SK-N-SH (cell line): ENCODE measurements around the gene NSMCE1. TPM values are rescaled to one million over a fixed set of nuclear protein-coding genes. Genes with fewer than 3 reads are reported as not detected.

Source experiments
- CTCF ChIA-PET: fragments of 300-600, 350-600 bp; formaldehyde crosslinking; extraction: SDS; loops from one replicate; lab custom pipeline; 2021; lab: Yijun Ruan, JAX
- POLR2A ChIA-PET: fragments of 350-600 bp; sonication (Branson Sonifier 250); formaldehyde crosslinking; extraction: SDS; loops from one replicate; lab custom pipeline; 2020; ENCODE audit warnings: antibody characterized with exemption, inconsistent platforms; lab: Yijun Ruan, JAX
- DNase-seq: peaks from one replicate; pipeline ENCODE4 v3.0.0; 2012
- H2AFZ ChIP-seq: fragments of 200-600 bp; sonication (generic); 2 replicates; pipeline ENCODE4 v1.8.1; 2016; ENCODE audit warnings: antibody characterized with exemption, mild to moderate bottlenecking, low read depth
- H3F3A ChIP-seq: fragments of 200-600 bp; sonication (generic); replicated peaks from 2 replicates; pipeline ENCODE3; 2016; ENCODE audit warnings: antibody characterized with exemption, mild to moderate bottlenecking; ENCODE audit not compliant: insufficient read depth
- H3K27ac ChIP-seq, 2 experiments: fragments of 200-500 bp in 1 of 2; fragments of 200-600 bp in 1 of 2; sonication (Bioruptor generic) in 1 of 2; sonication (generic), shearing (Covaris generic) in 1 of 2; 2 replicates each; pipeline versions ENCODE4 v1.5.1 to v1.6.1; 2014 to 2016; ENCODE audit warnings: low read depth in 2 of 2, inconsistent platforms in 1 of 2, low read length in 1 of 2, mild to moderate bottlenecking in 1 of 2, mixed read lengths in 1 of 2
- H3K27me3 ChIP-seq: fragments of 200-600 bp; sonication (generic), shearing (Covaris generic); 2 replicates; pipeline ENCODE4 v1.6.1; 2016; ENCODE audit warnings: mixed run types; ENCODE audit not compliant: insufficient read depth
- H3K36me3 ChIP-seq, 2 experiments: fragments of 200-500 bp in 1 of 2; fragments of 200-600 bp in 1 of 2; sonication (Bioruptor generic) in 1 of 2; sonication (generic) in 1 of 2; replicated peaks in 1 of 2; 2 replicates each; pipeline versions ENCODE3 to v1.5.1; 2014 to 2016; ENCODE audit warnings: low read length in 1 of 2, mild to moderate bottlenecking in 1 of 2; ENCODE audit not compliant: insufficient read depth in 2 of 2, control insufficient read depth in 1 of 2
- H3K4me1 ChIP-seq, 2 experiments: fragments of 200-500 bp in 1 of 2; fragments of 200-600 bp in 1 of 2; sonication (Bioruptor generic) in 1 of 2; sonication (generic), shearing (Covaris generic) in 1 of 2; 2 replicates each; pipeline versions ENCODE4 v1.5.1 to v1.6.1; 2014 to 2016; ENCODE audit warnings: low read depth in 1 of 2, low read length in 1 of 2, mixed run types in 1 of 2; ENCODE audit not compliant: insufficient read depth in 2 of 2, control insufficient read depth in 1 of 2
- H3K4me2 ChIP-seq: fragments of 200-600 bp; sonication (generic), shearing (Covaris generic); 2 replicates; pipeline ENCODE4 v1.6.1; 2017; ENCODE audit warnings: mixed run types
- H3K4me3 ChIP-seq, 2 experiments: fragments of 200-500 bp in 1 of 2; fragments of 200-600 bp in 1 of 2; sonication (Bioruptor generic) in 1 of 2; sonication (generic), shearing (Covaris generic) in 1 of 2; 2 replicates each; pipeline versions ENCODE4 v1.5.1 to v1.8.1; 2014 to 2016; ENCODE audit warnings: low read depth in 2 of 2, inconsistent platforms in 1 of 2, low read length in 1 of 2, mild to moderate bottlenecking in 1 of 2, mixed read lengths in 1 of 2, moderate library complexity in 1 of 2
- H3K79me2 ChIP-seq: fragments of 200-600 bp; sonication (generic); 2 replicates; pipeline ENCODE4 v1.8.1; 2017; ENCODE audit warnings: mild to moderate bottlenecking; ENCODE audit not compliant: insufficient read depth
- H3K9ac ChIP-seq: fragments of 200-600 bp; sonication (generic); 2 replicates; pipeline ENCODE4 v1.6.1; 2017; ENCODE audit warnings: mixed run types
- H3K9me2 ChIP-seq: fragments of 200-600 bp; sonication (generic); 2 replicates; pipeline ENCODE4 v1.6.1; 2017; ENCODE audit warnings: mixed run types
- H3K9me3 ChIP-seq: fragments of 200-600 bp; sonication (generic); 2 replicates; pipeline ENCODE4 v1.6.1; 2017; ENCODE audit warnings: mixed run types, mild to moderate bottlenecking, moderate library complexity
- H4K20me1 ChIP-seq: fragments of 200-600 bp; sonication (generic); 2 replicates; pipeline ENCODE4 v1.6.1; 2017; ENCODE audit warnings: mild to moderate bottlenecking, mixed run types; ENCODE audit not compliant: insufficient read depth
- CHD2 ChIP-seq: fragments of 150-350 bp; IDR thresholded peaks from 2 replicates; pipeline ENCODE4 v1.6.1; 2018; ENCODE audit warnings: low read length; ENCODE audit not compliant: partially characterized antibody
- EZH2phosphoT487 ChIP-seq: fragments of 200-600 bp; sonication (generic); IDR thresholded peaks from 2 replicates; pipeline ENCODE4 v1.6.1; 2017; ENCODE audit warnings: low read depth, mixed run types, mild to moderate bottlenecking, antibody characterized with exemption, moderate library complexity, borderline replicate concordance
- FOXJ3 ChIP-seq: sonication (generic); formaldehyde crosslinking; IDR thresholded peaks from 2 replicates; pipeline ENCODE4 v1.5.1; 2020; ENCODE audit warnings: mild to moderate bottlenecking, missing genetic modification reagents
- GABPA ChIP-seq: IDR thresholded peaks from 2 replicates; pipeline ENCODE4 v1.4.0; 2012; ENCODE audit warnings: low read depth, mild to moderate bottlenecking
- NFIC ChIP-seq: IDR thresholded peaks from 2 replicates; pipeline ENCODE4 v1.4.0; 2012; ENCODE audit warnings: borderline replicate concordance
- NRF1 ChIP-seq: IDR thresholded peaks from 2 replicates; pipeline ENCODE4 v1.6.1; 2012; ENCODE audit warnings: low read depth, mild to moderate bottlenecking, low read length
- POLR2AphosphoS5 ChIP-seq: IDR thresholded peaks from 2 replicates; pipeline ENCODE4 v1.6.1; 2012; ENCODE audit warnings: low read depth, low read length
- RCOR1 ChIP-seq: fragments of 150-350 bp; IDR thresholded peaks from 2 replicates; pipeline ENCODE4 v1.6.1; 2017; ENCODE audit warnings: antibody characterized with exemption, low read length
- RFX5 ChIP-seq: IDR thresholded peaks from 2 replicates; pipeline ENCODE4 v1.6.1; 2012; ENCODE audit warnings: mild to moderate bottlenecking, improper control_type of control experiment, low read length
- RXRA ChIP-seq: IDR thresholded peaks from 2 replicates; pipeline ENCODE4 v1.4.0; 2012; ENCODE audit warnings: low read depth, mild to moderate bottlenecking, borderline replicate concordance
- SIN3A ChIP-seq: IDR thresholded peaks from 2 replicates; pipeline ENCODE4 v1.6.1; 2012; ENCODE audit warnings: low read depth, mild to moderate bottlenecking, low read length, moderate library complexity, borderline replicate concordance
- TAF1 ChIP-seq: IDR thresholded peaks from 2 replicates; pipeline ENCODE4 v1.6.1; 2012; ENCODE audit warnings: low read depth, mild to moderate bottlenecking, low read length, moderate library complexity, borderline replicate concordance
- TCF12 ChIP-seq: IDR thresholded peaks from 2 replicates; pipeline ENCODE4 v1.4.0; 2012
- TEAD4 ChIP-seq: IDR thresholded peaks from 2 replicates; pipeline ENCODE4 v1.4.0; 2012; ENCODE audit warnings: mild to moderate bottlenecking, borderline replicate concordance; ENCODE audit not compliant: insufficient read depth
- YY1 ChIP-seq: IDR thresholded peaks from 2 replicates; pipeline ENCODE4 v1.4.0; 2012; ENCODE audit warnings: low read depth, mild to moderate bottlenecking
- WGBS: methylation state at CpG from one replicate; pipeline ENCODE4 v1.1.6; 2017; ENCODE audit warnings: low lambda C conversion rate; 5-methylcytosine and 5-hydroxymethylcytosine counted together
- polyA plus RNA-seq, 3 experiments: library from polyadenylated mRNA; depleted of rRNA; stranded (reverse); fragments of >200 nt; gene quantifications; 2 replicates each; pipeline ENCODE4 v1.2.3, GENCODE V29; 2012
- TF ChIP-seq, protein P1 (sequence below): IDR thresholded peaks from 2 replicates; pipeline ENCODE4 v1.6.1; 2012; ENCODE audit warnings: mild to moderate bottlenecking, low read depth, low read length, moderate library complexity
- TF ChIP-seq, protein P2 (sequence below): IDR thresholded peaks from 2 replicates; pipeline ENCODE4; 2012

The NSMCE1 gene
- polyA plus RNA-seq, 1 of the 3 experiments (the other 2 are of a cell fraction) = 39.8 TPM

DNA sequence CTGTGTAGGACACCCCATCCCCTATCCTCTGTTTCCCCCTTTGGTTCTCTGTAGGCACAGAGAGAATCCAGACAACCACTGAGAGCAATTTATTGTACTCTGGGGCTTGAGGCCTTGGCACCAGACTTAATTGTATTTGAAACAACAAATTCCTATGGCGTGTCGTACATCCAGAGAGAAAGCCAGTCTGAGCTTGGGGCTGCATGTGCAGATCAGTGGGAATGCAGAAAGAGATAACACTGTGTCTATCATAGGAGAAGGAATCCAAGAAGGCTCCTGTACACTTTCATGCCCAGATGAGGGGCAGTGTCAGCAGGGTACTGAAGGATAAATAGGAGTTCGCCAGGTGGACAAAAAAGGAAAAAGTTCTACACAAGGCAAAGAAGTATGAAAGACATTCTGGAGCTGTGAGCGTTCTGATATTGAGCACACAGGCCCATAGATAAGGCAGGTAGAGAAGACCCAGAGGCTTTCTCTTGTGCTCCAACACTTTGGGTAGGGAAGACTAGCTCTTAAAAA, 23.2 kb upstream of the NSMCE1 start (continued):
- no peak for TF ChIP-seq TEAD4
- TF ChIP-seq TAF1 = no peak
- no peak for TF ChIP-seq RCOR1
- TF ChIP-seq SIN3A = no peak
- TF ChIP-seq FOXJ3 (CRISPR knock-in tag) = no peak
- TF ChIP-seq RFX5 = no peak
- TF ChIP-seq EZH2phosphoT487 = no peak
- no peak for TF ChIP-seq RXRA
- TF ChIP-seq, protein P1, sequence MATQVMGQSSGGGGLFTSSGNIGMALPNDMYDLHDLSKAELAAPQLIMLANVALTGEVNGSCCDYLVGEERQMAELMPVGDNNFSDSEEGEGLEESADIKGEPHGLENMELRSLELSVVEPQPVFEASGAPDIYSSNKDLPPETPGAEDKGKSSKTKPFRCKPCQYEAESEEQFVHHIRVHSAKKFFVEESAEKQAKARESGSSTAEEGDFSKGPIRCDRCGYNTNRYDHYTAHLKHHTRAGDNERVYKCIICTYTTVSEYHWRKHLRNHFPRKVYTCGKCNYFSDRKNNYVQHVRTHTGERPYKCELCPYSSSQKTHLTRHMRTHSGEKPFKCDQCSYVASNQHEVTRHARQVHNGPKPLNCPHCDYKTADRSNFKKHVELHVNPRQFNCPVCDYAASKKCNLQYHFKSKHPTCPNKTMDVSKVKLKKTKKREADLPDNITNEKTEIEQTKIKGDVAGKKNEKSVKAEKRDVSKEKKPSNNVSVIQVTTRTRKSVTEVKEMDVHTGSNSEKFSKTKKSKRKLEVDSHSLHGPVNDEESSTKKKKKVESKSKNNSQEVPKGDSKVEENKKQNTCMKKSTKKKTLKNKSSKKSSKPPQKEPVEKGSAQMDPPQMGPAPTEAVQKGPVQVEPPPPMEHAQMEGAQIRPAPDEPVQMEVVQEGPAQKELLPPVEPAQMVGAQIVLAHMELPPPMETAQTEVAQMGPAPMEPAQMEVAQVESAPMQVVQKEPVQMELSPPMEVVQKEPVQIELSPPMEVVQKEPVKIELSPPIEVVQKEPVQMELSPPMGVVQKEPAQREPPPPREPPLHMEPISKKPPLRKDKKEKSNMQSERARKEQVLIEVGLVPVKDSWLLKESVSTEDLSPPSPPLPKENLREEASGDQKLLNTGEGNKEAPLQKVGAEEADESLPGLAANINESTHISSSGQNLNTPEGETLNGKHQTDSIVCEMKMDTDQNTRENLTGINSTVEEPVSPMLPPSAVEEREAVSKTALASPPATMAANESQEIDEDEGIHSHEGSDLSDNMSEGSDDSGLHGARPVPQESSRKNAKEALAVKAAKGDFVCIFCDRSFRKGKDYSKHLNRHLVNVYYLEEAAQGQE = no peak
- no peak for TF ChIP-seq NRF1
- TF ChIP-seq, protein P2, sequence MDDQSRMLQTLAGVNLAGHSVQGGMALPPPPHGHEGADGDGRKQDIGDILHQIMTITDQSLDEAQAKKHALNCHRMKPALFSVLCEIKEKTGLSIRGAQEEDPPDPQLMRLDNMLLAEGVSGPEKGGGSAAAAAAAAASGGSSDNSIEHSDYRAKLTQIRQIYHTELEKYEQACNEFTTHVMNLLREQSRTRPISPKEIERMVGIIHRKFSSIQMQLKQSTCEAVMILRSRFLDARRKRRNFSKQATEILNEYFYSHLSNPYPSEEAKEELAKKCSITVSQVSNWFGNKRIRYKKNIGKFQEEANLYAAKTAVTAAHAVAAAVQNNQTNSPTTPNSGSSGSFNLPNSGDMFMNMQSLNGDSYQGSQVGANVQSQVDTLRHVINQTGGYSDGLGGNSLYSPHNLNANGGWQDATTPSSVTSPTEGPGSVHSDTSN = no peak
- no peak for TF ChIP-seq TCF12

DNA sequence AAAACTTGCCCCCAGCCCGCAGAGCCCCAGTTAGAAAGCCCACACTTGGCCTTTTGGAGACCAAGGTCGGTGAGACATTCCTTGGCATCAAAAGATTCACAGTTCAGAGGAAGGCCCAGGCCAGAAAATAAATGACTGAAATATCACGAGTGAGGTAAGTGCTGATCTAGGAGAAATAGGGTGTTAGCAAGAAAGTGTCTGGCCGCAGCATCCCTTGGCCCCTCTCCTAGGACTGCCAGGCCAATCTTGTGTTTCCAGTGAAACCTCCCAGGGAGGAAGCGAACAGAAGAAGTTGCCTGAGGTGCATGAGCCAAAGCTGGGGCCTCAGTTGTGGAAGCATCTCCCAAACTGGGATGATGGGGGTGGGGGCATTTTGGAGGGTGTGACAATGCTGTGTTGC, 22.5 kb upstream of the NSMCE1 start:
- Histone ChIP-seq H3F3A (peaks cover 14% of the 10 kb centered on the region), H3K4me3 (no peak overlapping the region), H2AFZ (no peak overlapping the region), H3K27me3 (no peaks in the 10 kb centered on the region), H3K4me2 (no peak overlapping the region), H3K36me3 (no peaks in the 10 kb centered on the region), H4K20me1 (no peaks in the 10 kb centered on the region), H3K27ac (no peak overlapping the region), H3K4me1 (peaks cover 0 to 5% of the 10 kb centered on the region in 2 experiments; a peak in 1 of 4 replicates)
- POLR2A ChIA-PET = no interaction called here
- no peak for DNase-seq
- WGBS = 79% methylated on average over 5 of the region's 5 CpGs
- TF ChIP-seq CHD2 (no peak), GABPA (no peak), YY1 (no peak), POLR2AphosphoS5 (no peak), TEAD4 (no peak), NFIC (no peak)
- TF ChIP-seq, all 33 proteins: peak for 0
- CTCF ChIA-PET = no interaction called here
- Histone ChIP-seq H3K9me2 (no peaks in the 10 kb centered on the region), H3K9me3 (no peaks in the 10 kb centered on the region), H3K9ac (no peak overlapping the region), H3K79me2 (no peaks in the 10 kb centered on the region)
